Neural progenitor cell (in vitro differentiated cells): Measurements from ENCODE around the gene MED9. TPM values are rescaled to one million over a fixed set of nuclear protein-coding genes. Genes with fewer than 3 reads are reported as not detected.

Experiments
- DNase-seq: peaks from one replicate; pipeline ENCODE4 v3.0.0-alpha.2; 2016; ENCODE audit warnings: low spot score
- H2AFZ ChIP-seq: fragments of 200-600 bp; sonication (generic); replicated peaks from 2 replicates; pipeline ENCODE4 v1.6.1; 2016; ENCODE audit warnings: antibody characterized with exemption
- H3F3A ChIP-seq: fragments of 200-600 bp; sonication (generic); 2 replicates; pipeline ENCODE4 v1.6.1; 2016; ENCODE audit warnings: antibody characterized with exemption, low read depth
- H3K27ac ChIP-seq: fragments of 200-600 bp; sonication (generic); 2 replicates; pipeline ENCODE4 v1.5.1; 2016; ENCODE audit warnings: mild to moderate bottlenecking
- H3K27me3 ChIP-seq: fragments of 200-600 bp; sonication (generic); 2 replicates; pipeline ENCODE4 v1.6.1; 2016; ENCODE audit warnings: mild to moderate bottlenecking, moderate library complexity
- H3K36me3 ChIP-seq: fragments of 200-600 bp; sonication (generic); 2 replicates; pipeline ENCODE4 v1.5.1; 2016
- H3K4me1 ChIP-seq: fragments of 200-600 bp; sonication (generic); 2 replicates; pipeline ENCODE4 v1.6.1; 2016; ENCODE audit warnings: mixed run types
- H3K4me2 ChIP-seq: fragments of 200-600 bp; sonication (generic); 2 replicates; pipeline ENCODE4 v1.6.1; 2016
- H3K4me3 ChIP-seq: fragments of 200-600 bp; sonication (generic); 2 replicates; pipeline ENCODE4 v1.5.1; 2016
- H3K79me2 ChIP-seq: fragments of 200-600 bp; sonication (generic); 2 replicates; pipeline ENCODE4 v1.6.1; 2016; ENCODE audit warnings: low read depth
- H3K9ac ChIP-seq: fragments of 200-600 bp; sonication (generic); 2 replicates; pipeline ENCODE4 v1.6.1; 2016
- H3K9me3 ChIP-seq: fragments of 200-600 bp; sonication (generic); 2 replicates; pipeline ENCODE4 v1.5.1; 2016; ENCODE audit warnings: low read depth
- H4K20me1 ChIP-seq: fragments of 200-600 bp; sonication (generic); 2 replicates; pipeline ENCODE4 v1.6.1; 2016; ENCODE audit warnings: low read depth
- H3K27ac Mint-ChIP-seq: 3 replicates; pipeline ENCODE4 v1.8.0; 2021; ENCODE audit warnings: mixed read lengths
- H3K27me3 Mint-ChIP-seq: 2 replicates; pipeline ENCODE4 v1.8.0; 2022; ENCODE audit warnings: low read depth, mild to moderate bottlenecking, inconsistent platforms, moderate library complexity, mixed read lengths; ENCODE audit not compliant: insufficient read depth
- H3K36me3 Mint-ChIP-seq: 3 replicates; pipeline ENCODE4 v1.8.0; 2021; ENCODE audit warnings: mixed read lengths
- H3K4me1 Mint-ChIP-seq: 3 replicates; pipeline ENCODE4 v1.8.0; 2021; ENCODE audit warnings: mixed read lengths
- H3K4me3 Mint-ChIP-seq: 3 replicates; pipeline ENCODE4 v1.8.0; 2021; ENCODE audit warnings: mild to moderate bottlenecking, moderate library complexity, mixed read lengths
- H3K9me3 Mint-ChIP-seq: 3 replicates; pipeline ENCODE4 v1.8.0; 2020; ENCODE audit warnings: mixed read lengths
- CTCF ChIP-seq: fragments of 200-600 bp; sonication (generic); IDR thresholded peaks from 2 replicates; pipeline ENCODE4 v1.5.1; 2017; ENCODE audit warnings: antibody characterized with exemption, mild to moderate bottlenecking
- EZH2 ChIP-seq: fragments of 200-600 bp; sonication (generic); IDR thresholded peaks from 2 replicates; pipeline ENCODE4 v1.6.1; 2017; ENCODE audit warnings: antibody characterized with exemption, mild to moderate bottlenecking, moderate library complexity
- EZH2phosphoT487 ChIP-seq: fragments of 200-600 bp; sonication (generic); IDR thresholded peaks from 2 replicates; pipeline ENCODE4 v1.6.1; 2017; ENCODE audit warnings: antibody characterized with exemption
- total RNA-seq: library from RNA; depleted of rRNA; stranded (reverse); fragments of >200 nt; gene quantifications from 2 replicates; pipeline ENCODE4 v1.2.3, GENCODE V29; 2015; ENCODE audit warnings: low replicate concordance

MED9 gene
- total RNA-seq, 1 donor from 2014 or later: 15.7 TPM

DNA sequence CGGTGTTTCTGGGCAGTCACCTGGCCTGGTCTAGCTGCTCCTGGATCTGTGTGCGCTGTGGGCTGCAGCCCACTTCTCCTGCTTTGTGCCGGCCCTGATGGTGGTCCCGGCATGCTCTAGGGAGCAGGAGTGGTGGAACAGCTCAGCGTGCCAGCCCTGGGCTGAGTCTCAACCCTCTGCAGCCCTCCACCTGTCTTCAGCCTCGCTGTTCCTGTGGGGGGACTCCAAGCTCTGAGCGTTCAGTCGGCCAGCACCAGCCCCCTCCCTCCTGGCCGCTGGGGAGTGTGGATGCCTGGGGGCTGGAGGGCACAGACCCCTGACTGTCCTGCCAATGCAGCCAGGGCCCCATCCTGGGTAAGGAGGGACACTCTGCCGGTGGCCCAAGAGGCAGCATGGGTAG, 43.1 kb downstream of the MED9 start:
- no peaks in the 10 kb centered on the region for H3K27me3 ChIP-seq
- no peak overlapping the region for H3K9ac ChIP-seq
- TF ChIP-seq CTCF (no peak), EZH2phosphoT487 (no peak), EZH2 (no peak)
- no peak overlapping the region for H2AFZ ChIP-seq
- no peak overlapping the region for H3K4me3 Mint-ChIP-seq
- peaks cover 39% of the 10 kb centered on the region for H3K4me1 Mint-ChIP-seq
- no peaks in the 10 kb centered on the region for H3K9me3 Mint-ChIP-seq
- H3K4me1 ChIP-seq: peaks cover 27% of the 10 kb centered on the region
- H3K4me3 ChIP-seq: no peak overlapping the region
- no peaks in the 10 kb centered on the region for H3K79me2 ChIP-seq
- H4K20me1 ChIP-seq: peaks cover 4% of the 10 kb centered on the region
- peaks cover 18% of the 10 kb centered on the region for H3F3A ChIP-seq
- H3K27me3 Mint-ChIP-seq: peaks cover 2% of the 10 kb centered on the region
- no peak for DNase-seq
- H3K9me3 ChIP-seq: no peaks in the 10 kb centered on the region
- no peaks in the 10 kb centered on the region for H3K36me3 Mint-ChIP-seq
- no peak overlapping the region for H3K4me2 ChIP-seq
- no peak overlapping the region for H3K27ac ChIP-seq
- H3K27ac Mint-ChIP-seq: no peak overlapping the region
- H3K36me3 ChIP-seq: no peaks in the 10 kb centered on the region

DNA sequence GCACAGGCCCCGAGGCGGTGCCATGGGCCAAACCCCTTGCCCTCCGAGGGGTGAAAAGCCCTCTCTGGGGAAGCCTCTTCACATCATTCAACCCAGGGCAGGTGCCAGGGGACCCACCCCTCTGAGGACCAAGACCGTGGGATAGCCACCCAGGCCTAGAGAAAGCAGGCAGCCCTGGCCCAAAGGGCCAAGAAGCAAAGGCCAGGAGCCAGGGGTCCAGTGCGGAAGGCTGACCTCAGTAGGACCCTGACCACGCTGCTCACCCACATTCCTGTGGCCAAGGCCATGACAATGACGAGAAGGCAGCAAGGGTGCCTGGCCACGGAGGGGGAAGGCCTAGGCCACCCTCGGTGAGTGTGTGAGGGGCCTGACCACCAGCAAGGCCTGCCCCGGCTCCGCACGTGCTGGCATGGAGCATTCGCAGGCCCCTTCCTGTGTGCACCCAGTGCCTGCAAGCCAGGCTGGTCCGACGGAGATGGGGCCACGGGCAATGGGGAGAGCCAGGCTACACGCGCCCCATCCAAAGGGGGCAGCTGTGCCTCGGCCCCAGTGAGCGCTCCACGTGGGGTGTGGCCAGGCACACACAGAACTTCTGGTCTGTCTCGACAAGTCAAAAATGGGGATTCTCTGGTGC, 43.9 kb downstream of the MED9 start:
- Histone ChIP-seq H3F3A (peaks cover 18% of the 10 kb centered on the region), H3K4me3 (no peak overlapping the region), H3K9me3 (no peaks in the 10 kb centered on the region), H3K4me2 (no peak overlapping the region), H3K36me3 (no peaks in the 10 kb centered on the region), H3K27ac (no peak overlapping the region), H4K20me1 (peaks cover under 1% of the 10 kb centered on the region), H2AFZ (no peak overlapping the region), H3K79me2 (no peaks in the 10 kb centered on the region), H3K9ac (no peak overlapping the region), H3K4me1 (peaks cover 24% of the 10 kb centered on the region), H3K27me3 (no peaks in the 10 kb centered on the region)
- no peak for TF ChIP-seq EZH2
- Mint-ChIP-seq H3K4me1 (peaks cover 33% of the 10 kb centered on the region), H3K36me3 (peaks cover 3% of the 10 kb centered on the region), H3K27ac (no peak overlapping the region), H3K9me3 (peaks cover 2% of the 10 kb centered on the region), H3K4me3 (no peak overlapping the region), H3K27me3 (peaks cover 2% of the 10 kb centered on the region)
- no peak for DNase-seq

GRCh38 chr17:17523001-17523730, 46.4 kb downstream of the MED9 start:
- peak; percentile 50 for DNase-seq
- Histone ChIP-seq H3K36me3 (no peaks in the 10 kb centered on the region), H3K27ac (peak overlapping the region; percentile 65), H2AFZ (no peak overlapping the region), H3F3A (peaks cover 18% of the 10 kb centered on the region), H3K9me3 (no peaks in the 10 kb centered on the region), H3K27me3 (no peaks in the 10 kb centered on the region), H3K4me3 (no peak overlapping the region), H4K20me1 (peaks cover 4% of the 10 kb centered on the region), H3K9ac (no peak overlapping the region), H3K4me1 (peaks cover 24% of the 10 kb centered on the region), H3K79me2 (no peaks in the 10 kb centered on the region), H3K4me2 (peak overlapping the region; percentile 32)
- peaks cover 3% of the 10 kb centered on the region for H3K36me3 Mint-ChIP-seq
- H3K27ac Mint-ChIP-seq: peak overlapping the region; percentile 78
- H3K4me1 Mint-ChIP-seq: peaks cover 28% of the 10 kb centered on the region
- TF ChIP-seq EZH2 (no peak), CTCF (no peak), EZH2phosphoT487 (no peak)
- no peak overlapping the region for H3K4me3 Mint-ChIP-seq
- peaks cover 2% of the 10 kb centered on the region for H3K9me3 Mint-ChIP-seq
- peaks cover 2% of the 10 kb centered on the region for H3K27me3 Mint-ChIP-seq
